ENCODE data around the gene ITPK1.

The ITPK1 gene

DNA sequence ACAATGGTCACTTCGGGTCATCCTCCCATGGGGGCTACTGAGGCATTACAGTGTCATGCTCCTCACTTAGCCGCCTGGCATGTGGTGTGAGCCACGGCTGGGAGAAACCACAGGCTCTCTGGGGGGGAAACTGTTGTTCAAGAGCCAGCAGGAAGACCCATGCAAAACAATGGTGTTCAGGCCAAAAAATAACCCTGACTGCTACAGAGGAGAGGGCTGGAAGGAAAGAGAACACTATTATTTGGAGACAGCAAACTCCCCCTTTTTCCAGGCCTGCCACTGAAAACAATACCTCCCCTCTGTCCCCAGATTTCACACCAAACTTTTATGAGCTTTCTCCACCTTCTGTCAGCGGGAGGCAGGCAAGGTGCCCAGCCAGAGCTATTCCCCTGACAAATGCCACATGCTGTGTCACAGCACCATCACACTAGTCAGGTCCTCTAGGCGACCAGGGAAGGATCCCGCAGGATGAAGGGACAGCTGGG, 109.1 kb downstream of the ITPK1 start:
- DNase-seq: no peak

GRCh38 chr14:93005838-93006237, 109.9 kb downstream of the ITPK1 start:
- DNase-seq: no peak

DNA sequence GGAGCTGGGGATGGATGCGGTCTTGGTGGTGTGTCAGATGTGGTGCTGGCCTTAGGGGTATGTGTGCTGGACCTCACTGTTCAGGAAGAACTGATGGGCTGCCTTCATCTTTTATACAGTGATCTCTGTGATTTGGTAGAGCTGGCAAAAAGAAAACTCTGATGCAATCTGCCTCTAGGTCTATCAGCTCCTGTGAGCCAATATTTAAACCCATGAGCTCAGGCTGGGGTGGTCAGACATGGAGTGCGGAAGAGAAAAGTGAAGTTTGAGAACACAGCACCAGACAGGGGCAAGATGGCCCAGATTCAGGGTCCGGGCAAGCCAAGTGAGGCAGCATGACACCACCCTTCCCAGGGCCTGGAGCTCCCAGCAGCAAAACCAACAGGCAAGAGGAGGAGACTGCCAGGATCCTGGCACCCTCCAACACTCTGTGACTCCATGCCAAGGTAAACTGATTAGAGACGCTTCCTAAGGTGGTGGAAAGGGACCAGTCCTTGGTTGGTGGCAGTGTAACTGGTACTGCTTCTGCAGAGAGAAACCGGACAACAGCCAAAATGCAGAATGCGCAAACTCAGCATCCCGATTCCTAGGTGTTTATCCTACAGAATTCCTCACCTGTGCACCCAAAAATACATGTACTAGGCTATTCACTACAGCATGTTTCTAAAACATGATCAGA, 110.5 kb downstream of the ITPK1 start:
- no peak for DNase-seq

GRCh38 chr14:93004699-93005082, 111.0 kb downstream of the ITPK1 start:
- no peak for DNase-seq

- no peak for DNase-seq
Observed at GRCh38 chr14:93003945-93004698, 111.6 kb downstream of the ITPK1 start.

- DNase-seq: no peak
Observed at GRCh38 chr14:93002851-93003298, 112.8 kb downstream of the ITPK1 start.

DNA sequence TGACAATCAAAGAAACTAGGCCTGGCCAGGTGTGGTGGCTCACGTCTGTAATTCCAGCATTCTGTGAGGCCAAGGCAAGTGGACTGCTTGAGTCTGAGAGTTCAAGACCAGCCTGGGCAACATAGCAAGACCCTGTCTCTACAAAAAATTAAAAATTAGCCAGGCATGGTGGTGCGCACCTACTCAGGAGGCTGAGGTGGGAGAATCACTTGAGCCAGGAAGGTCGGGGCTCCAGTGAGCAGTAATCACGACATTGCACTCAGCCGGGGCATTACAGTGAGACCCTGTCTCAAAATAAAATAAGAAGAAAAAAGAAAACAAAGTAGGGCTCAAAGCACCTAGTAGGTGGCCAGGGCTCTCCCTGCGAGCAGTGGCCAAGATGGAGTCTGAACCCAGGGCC, 113.7 kb downstream of the ITPK1 start:
- no peak for DNase-seq

- DNase-seq: no peak
Observed at GRCh38 chr14:92998946-92999345, 116.8 kb downstream of the ITPK1 start.

GRCh38 chr14:92997343-92998061, 118.2 kb downstream of the ITPK1 start:
- DNase-seq: no peak

GRCh38 chr14:92995620-92996019, 120.1 kb downstream of the ITPK1 start:
- DNase-seq: no peak

DNA sequence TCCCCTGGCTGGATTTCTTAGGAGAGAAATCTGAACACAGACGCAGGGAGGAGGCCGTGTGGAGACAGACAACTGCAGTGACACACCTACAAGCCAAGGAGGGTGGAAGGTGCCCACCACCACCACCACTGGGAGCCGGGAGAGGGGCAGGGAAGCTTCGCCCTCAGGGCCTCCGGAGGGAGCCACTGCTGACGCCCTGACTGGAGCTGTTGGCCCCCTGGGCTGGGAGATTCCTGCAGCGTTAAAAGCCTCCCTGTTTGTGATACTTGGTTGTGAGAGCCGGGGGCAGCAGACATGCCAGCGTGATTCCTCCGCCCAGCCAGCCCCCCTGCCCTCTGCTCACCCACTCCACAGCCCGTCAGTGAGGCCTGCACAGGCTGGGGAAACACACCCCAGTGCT, 120.8 kb downstream of the ITPK1 start:
- DNase-seq: no peak

DNA sequence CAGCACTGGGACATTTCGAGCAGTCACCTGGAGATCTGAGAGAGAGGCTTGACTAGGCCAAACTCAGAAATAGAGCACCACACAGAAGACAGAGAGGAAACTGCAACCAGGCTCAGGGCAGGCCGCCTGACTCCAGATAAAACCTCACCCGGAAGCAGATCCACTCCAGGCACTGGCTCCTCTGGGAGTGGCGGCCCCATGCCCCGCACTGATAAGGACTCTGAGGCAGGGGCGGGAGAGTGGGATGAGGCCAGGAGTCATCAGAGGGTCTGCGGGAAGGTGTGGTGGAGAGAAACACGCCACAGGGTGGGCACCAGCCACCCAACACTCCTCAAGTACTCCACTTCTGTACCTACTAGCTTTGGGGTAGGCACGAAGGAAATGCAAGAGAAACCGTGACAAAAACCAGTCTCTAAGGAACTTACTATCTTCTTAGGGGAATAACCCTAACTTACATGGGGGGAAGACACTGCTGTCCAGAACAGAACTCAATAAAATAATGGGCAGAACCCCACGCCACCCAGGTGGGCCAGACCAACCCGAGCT, 121.5 kb downstream of the ITPK1 start:
- no peak for DNase-seq

DNA sequence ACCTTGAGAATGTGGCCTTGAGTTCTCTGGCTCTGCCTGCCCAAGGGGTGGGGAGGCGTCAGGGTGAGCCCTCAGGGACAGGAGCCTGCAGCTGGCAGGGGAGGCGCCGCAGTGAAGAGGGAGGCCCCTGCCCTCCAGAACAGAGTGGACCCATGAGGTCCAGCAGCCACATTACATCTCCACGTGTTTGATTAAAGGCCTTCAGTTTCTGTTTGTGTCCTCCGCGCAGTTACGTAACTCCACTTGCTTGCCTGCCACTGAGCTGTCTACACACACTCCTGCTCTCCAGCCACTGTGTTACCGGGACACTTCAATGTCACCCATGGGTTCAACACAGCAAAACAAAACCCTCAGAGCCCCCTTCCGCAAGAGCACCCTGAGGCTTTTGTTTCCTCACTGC, 122.4 kb downstream of the ITPK1 start:
- DNase-seq: no peak

DNA sequence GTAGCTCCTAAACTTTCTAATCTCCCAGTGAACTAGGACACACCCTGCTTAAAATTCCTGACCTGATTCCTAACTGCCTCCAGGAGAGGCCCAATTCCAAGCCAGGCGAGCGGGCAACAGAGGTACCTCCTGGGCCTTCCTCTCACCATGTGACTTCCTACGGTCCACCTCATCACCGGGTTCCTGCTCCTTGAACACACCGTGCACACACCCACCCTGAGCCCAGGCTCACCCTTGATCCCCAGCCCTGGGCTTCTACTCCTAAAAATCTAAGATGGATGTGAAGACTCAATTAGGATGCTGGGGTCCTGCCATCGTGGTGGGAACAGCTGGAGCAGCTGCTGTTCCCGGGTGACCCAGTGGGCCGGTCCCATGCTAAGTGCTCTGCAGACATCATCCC, 124.2 kb downstream of the ITPK1 start:
- DNase-seq: no peak

GRCh38 chr14:92990456-92991430, 125.0 kb downstream of the ITPK1 start:
- no peak for DNase-seq

DNA sequence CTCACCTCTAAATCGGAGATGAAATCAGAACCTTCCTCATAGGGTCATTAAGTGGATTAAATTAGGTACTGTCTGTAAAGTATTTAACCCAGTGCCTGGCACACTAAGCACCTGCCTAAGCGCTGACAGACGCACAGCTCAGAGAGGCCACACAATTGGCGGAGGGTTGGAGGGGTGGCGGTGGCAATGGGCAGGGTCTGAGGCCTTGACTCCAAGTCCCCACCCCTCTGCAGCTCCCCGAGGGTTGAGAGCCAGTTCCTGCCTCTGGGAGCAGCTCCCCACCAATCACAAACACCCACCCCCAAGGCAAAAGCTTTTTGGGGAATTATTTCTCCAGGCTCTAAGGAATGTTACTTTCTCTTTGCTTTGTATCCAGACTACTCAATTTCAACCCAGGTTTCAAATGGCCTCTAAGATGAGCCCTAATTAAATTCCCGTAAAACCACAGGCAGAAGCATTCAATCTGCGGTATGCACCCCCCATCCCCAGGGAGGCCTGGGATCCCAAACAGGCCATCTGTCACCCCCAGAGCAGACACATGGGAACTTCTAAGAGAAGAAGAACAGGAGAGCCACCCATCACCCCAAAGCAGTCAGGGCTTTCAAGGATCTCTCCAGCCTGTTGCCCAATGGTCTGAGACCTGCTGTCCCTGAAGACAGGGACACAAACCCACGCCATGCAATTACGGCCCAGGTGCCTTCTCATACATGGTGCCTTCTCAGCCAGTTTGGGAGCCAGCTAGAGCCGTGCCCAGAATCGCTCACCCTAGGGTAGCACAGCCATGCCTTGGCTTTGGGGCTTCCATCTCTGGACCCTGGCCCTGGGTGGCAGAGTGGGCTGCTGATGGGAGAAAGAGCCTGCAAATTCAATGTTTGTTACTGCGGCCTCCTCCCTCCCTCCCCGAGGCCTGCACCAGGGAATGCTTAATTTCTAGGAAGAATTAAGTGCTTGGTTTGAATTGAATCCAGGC, 126.7 kb downstream of the ITPK1 start:
- DNase-seq: no peak

GRCh38 chr14:92987713-92988510, 127.8 kb downstream of the ITPK1 start:
- no peak for DNase-seq

- no peak for DNase-seq
Observed at GRCh38 chr14:92987148-92987570, 128.6 kb downstream of the ITPK1 start.

- DNase-seq: no peak
Observed at GRCh38 chr14:92986254-92987147, 129.2 kb downstream of the ITPK1 start.

Data from CD4-positive, alpha-beta T cell treated with Interleukin-6 for 4 hours (primary cell).